Activated CD8-positive, alpha-beta memory T cell treated with anti-CD3 and anti-CD28 coated beads for 1 hour (primary cell): ENCODE results near the gene ZNF219.

Experiments used
- DNase-seq, 2 donors: peaks; one replicate each; pipeline ENCODE4 v3.0.0-alpha.2; 2020; ENCODE audit warnings: low read depth in 1 of 2; ENCODE audit errors: extremely low read depth in 1 of 2

Gene ZNF219

DNA sequence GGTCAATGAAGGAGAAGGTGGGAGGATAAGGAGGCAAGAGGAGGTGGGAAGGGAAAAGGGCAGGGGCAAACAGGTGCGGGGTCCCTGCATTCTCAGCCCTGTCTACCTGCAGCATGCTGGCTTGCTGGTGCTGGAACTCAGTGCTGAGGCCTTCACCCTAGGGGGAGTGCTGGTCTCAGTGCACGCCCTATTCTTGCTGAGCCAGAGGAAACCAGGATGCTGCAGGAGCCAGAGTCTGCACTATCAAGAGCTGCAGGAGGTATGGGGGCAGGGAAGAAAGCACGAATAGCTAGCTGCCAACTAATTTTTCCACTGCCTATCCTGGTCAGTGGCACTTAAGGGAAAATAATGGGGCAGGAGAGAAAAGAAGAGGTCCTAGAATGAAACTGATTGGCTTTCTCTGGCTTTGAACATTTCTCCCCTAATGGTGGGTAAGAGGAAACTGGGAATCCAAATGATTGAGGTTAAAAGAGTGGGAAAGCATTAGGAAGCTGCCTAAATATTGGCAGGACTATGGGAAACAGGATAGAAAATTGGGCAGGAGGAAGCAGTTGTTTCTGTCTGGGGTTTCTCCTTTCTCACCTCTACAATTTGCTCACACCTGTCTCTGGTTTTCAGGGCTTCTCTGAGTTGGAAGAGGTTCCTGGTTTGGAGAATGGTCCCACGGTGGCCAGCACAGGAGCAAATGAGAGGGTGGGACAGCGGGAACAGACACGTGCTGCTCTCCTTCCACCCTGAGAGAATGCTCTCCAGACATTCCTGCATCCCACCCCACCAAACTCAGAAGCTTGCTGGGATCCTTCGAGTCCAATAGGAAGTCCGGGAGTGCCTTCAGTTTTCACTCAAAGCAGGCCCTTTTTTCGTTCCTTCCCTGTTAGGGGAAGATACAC lies 4.3 kb upstream of the ZNF219 start:
- no peak for DNase-seq

DNA sequence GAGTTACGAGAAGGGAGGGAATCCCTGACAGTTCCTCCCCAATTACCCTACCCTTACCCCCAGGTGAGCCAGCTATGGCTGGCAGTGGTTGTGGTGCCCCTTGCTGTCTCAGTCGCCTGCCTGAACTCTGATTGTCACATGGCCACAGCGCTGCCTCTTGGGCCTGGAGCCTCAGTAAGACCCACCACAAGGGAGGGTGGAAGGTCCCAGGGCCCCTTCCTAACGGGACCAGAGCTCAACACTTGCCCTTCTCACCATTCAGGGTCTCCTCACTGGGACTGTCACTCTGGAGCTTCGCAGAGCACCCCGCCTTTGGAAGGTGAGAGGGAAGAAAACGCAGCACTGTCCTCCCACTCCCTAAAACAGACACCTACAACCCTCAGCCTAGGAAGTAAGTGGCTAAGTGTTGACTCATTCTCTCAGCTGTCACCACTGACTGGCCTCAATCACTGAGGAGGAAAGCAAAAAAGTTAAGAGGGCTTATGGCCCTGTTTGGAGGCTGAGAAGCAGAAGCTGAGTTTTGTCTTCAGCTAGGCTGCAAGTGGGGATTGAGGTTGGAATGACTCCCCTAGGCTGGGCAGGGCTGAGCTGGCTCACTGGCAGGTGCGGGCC lies 3.5 kb upstream of the ZNF219 start:
- no peak for DNase-seq

DNA sequence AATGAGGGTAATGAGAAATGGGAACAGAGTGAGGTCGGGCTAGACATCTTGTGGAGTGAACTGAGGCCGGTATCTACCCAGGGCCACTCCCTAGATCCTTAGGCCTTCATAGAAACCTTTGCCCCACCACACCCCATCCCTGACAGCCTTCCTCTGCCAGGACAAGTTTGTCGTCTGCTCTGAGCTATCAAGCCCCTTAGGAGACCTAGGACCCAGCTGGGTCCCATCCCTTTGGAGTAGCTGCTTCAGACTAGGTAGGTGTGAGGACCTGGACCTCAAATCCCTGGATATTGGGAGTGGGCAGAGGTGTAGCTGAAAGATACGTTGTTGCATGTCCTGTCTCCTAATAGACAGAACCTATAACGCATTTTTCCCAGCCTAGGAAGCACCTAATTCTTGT lies 2.5 kb upstream of the ZNF219 start, which contains the start of gene TMEM253:
TSS of gene TMEM253 (plus strand) at position 136 of the 400 bp plus-strand sequence. CDS start 278 bp downstream, outside the sequence.
- no peak for DNase-seq

DNA sequence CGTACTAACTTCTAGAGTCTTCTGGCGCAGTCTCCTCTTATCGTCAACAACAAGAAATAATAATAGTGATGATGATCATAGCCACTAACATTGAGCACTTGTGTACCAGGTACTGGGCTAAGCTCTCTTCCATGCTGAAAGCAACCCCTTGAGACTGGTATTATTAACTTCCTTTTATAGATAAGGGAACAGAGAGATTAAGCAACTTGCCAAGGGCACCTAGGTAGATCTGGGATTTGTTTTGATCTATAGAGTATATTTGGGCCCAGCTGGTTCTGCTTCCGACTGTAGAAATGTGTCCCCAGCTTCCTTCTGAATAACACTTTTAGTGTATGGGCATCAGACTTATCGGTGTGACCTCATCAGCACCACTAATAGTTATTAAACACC lies 1.1 kb upstream of the ZNF219 start:
- no peak for DNase-seq

DNA sequence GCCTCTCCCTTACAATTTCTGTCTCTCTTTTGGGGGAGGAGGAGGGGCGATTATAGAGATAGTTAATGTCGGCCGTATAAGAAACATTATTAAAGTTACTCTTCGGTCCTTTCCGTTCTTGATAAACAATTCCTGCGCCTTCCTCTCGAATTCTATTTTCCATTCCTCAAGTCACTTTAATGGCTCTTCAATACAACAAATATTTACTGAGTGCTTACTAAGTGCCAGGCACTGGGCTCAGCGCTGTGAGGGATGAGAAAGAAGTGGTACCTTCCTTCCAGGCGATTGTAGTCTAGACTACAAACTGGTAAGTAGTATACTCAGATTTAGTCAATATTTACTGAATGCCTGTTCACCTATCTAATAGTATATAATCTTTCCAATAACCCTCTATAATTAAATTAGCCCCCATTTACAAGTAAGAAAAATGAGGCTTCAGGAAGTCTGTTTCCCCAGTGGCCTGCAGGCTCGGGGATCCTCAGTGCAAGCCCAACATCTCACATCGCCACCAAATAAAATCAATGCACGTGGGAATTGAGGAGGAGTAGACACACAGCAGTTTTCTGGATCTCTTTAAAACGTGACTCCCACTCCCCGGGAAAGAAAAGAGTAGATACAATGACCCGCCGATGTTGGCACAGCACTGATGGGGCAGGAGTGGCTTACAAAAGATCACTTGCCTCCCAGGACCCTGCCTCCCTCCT lies 589 bp upstream of the ZNF219 start:
- DNase-seq, result no peak

DNA sequence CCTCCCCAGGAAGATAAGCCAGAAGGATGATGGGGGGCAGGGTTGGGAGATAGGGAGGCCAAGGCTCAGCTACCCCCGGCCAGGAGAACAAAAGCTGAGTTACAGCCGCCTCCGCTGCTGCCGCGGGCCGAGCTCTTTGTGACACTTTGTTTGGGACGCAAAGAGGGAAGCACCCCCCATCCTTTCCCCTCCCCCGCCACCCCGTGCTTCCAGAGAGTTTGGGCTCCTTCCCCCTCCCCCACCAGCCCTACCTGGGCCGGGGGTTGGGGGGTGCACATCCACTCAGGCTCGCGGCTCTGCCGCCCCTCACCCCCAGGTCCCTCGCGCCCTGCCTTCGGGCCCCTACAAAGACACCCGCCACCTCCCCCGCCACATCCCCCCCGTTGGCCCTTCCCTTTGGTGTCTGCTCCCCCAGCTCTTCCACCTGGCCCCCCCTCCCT lies 799 bp downstream of the ZNF219 start:
- no peak for DNase-seq

DNA sequence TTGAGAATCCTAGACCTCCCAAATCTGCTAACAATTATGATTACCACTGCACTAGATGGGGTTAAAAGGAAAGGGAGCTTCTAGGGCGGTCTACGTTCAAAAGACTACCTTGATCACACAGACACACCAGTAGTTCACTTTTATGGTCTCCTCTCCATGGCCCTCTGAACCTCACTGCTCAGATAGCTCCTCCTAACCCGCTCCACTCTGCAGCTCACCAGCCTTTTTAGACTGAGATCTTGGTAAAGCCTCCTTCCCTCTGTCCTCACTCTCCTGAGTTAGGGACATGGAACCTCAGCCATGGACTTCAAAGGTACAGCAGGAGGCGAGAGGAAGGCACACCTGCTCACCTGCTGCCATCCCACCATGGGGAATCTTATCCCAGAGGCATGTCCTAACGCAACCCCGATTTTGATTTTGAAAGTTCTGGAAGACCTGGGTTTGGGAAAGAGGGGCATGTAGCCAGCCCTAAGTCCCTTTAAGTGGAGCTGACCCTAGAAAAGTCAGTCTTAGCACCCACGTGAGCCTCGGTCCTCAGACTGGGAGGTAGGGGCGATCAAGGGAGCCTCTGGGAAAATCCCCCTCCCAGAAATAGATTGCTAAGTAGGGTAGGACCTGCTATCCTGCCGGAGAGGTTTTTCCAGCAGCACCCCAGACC lies 1.3 kb downstream of the ZNF219 start:
- DNase-seq, result no peak

DNA sequence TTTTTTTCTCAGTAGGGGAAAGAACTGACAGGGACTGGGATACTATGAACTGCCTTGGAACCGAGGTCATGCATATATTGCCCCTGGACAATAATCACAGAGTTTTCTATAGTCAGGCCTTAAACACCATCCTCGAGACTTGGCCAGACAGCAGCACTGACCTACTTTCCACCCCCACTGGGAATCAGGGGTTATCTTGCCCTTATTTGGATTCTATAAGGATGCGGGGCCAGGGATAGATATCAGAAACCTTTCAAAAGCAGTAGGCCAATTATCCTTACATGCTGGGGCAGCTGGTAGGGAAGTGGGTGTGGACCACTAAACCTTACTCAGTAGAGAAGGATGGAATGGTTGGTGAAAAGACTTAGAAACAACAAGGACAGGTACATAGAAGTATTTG lies 2.0 kb downstream of the ZNF219 start:
- DNase-seq, result no peak

DNA sequence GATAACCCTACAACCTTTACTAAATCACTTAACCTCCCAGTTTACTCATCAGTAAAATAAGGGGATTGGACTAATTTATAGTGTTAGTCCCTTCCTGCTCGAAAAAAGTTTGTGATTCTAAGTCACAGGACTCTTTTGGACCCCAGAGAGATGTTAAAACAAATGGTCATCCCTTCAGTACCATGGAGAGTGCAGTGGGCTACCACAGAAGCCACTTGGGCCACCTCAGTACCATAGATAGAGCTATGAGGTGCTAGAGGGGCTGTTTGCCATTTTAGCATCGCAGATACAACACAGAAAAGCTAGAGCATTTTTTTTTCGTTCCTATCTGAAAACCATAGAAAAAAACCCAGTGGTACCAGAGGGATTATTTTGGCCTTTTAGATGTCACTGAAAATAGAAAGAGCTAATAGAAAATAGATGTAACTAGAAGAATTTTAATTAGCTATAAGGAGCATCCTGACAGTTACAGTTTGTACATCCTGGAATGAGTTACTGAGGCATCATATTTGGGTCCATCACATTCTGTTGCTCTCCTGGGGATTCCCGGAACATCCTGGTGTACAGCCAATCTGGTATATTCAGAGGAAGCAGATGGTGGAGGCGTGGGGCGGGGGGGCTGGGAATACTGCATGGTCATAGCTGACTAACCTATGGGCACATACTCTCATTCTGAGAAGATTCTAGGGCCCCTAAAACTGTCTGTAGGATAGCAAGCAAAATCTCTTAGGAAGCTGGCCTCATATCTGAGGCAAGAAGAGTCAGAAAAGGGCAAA lies 2.8 kb downstream of the ZNF219 start:
- no peak for DNase-seq

DNA sequence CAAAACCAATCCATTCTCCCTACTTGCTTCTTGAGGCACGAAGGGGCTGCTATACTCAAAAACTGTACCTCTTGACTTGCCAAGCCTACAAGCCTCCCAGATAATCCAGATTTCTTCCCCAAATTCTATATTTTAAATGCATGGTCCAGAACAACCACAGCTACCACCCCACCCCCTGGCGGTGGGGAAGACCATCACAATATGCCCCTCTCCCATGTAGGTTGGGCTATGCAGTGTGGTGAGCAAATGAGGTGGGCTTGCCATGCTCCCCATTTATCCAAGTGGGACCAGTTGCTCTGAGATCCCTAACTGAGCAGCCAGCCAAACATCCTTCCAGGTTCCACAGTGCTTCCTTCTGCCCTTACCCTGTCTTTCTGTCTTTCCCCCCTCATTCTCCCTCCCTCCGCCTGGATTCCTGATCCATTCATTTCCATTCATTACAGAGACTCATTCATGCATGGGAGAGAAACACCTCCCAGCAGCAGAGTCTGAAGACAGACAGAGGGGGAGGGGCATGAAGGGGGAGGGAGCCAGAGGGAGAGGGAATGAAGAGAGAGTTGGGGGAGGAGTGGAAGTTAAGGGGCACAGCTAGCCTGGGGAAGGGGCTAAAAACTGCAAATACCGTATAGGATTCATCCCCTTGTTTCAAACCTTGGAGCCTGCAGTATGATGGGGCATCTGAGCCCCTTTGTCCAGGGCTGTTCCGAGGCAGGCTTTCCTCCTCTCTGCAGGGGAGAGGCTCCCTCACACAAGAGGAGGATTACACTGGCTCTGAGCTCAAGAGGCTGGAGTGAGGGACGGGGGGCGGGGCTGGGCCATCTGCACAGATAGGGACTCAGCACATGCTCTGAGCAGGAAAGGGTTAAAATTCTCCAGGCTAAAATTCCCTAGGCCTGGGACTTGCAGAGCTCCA lies 4.4 kb downstream of the ZNF219 start:
- no peak for DNase-seq

DNA sequence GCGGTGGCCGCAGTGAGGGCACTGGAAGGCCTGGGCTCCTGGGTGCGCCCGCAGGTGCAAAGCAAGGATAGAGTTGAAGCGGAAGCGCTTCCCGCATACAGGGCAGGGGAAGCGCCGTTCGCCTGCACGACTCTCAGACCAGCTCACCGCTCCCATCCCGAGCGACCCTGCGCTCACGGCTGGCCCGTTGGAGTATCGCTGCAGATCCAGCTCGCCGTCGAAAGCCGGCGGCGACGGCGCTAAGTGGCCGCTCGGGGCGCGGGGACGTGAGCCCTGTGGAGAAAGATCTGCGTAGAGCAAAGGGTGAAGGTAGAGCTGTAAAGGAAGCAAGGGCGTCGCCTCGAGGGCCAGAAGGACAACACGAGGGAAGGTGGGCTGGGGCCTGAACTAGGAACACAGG lies 5.4 kb downstream of the ZNF219 start:
- DNase-seq, result no peak

DNA sequence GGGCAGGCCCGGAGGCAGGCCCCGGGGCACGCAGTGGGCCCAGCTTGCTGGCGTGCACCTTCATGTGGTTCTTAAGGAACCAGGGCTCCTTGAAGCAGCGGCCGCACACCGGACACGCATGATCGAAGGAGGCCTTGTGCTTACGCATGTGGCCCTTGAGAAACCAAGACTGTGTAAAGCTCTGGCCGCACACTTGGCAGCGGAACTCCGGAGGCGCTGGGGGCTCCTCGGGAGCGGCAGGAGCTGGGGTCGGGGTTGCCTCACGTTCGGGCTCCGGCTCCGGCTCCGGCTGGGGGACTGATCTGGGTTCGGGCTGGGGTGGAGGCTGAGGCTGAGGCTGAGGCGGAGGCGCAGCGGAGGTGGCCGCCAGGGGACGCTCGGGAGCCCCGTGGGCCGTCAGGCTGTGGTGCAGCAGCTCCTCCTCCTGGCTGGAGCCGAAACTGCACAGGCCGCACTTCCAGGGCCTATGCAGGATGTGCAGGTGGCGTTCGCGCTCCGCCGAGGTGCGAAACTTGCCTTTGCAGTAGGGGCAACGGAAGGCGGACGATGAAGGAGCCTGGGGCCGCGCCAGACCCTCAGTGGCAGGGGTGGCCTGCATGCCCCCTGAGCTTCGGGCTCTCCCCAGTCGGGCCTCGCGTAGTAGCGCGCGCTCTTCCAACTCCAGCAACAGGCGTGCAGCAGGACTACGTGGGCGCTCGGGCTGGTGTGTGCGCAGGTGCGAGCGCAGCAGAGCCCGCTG lies 6.0 kb downstream of the ZNF219 start:
- DNase-seq, result peak; percentile 78 to 88

DNA sequence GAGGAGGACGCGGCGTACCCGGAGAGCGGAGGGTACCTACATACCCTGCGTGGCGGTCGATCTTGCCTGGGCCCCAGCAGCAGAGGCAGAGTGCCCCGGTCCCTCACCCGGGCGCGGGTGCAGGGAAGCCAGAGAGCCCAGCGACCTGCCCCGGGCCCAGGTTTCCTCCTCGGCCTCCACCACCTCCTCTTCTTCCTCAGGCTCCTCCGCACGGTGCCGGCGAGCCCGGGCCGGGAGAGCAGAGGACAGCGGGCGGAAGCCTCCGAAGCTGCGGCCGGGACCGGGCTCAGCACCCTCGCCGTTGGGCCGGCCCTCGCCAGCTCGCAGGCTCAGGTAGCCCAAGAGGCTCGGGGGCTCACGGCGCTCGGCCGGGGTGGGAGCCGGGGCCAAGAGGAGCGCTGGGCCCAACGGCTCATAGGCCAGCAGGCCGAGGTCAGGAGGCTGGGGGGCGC lies 6.6 kb downstream of the ZNF219 start:
- DNase-seq, result no peak

DNA sequence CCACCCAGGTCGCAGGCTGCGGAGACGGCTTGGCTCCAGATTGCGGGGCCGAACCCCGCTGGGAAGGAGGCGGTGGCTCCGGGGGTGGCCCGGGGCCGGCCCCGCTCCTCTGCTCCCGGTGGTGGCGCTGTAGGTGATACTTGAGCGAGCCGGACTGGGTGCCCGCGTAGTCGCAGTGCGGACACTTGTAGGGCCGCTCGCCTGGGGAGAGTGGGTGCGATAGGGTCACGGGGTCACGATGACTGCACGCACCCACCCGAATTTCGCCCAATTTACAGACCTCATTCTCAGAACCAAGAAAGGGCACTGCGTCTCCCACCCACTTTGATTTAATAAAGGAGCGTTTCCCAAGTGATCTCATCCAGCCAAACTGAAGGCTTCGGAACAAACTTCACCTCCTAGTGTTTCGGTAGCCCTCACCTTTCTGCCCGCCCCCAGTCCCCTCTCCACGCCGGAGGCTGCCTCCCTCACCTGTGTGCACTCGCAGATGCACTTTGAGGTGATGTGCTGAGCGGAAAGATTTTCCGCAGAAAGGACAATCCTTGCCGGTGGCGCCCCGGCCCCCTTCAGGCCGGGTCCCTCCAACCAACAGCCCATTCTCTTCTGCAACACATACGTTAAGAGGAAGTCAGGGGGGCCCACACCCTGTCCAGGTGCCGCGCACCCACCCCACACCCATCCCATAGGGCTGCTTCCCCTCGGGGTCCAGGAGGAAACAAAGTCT lies 7.4 kb downstream of the ZNF219 start:
- DNase-seq, result no peak

DNA sequence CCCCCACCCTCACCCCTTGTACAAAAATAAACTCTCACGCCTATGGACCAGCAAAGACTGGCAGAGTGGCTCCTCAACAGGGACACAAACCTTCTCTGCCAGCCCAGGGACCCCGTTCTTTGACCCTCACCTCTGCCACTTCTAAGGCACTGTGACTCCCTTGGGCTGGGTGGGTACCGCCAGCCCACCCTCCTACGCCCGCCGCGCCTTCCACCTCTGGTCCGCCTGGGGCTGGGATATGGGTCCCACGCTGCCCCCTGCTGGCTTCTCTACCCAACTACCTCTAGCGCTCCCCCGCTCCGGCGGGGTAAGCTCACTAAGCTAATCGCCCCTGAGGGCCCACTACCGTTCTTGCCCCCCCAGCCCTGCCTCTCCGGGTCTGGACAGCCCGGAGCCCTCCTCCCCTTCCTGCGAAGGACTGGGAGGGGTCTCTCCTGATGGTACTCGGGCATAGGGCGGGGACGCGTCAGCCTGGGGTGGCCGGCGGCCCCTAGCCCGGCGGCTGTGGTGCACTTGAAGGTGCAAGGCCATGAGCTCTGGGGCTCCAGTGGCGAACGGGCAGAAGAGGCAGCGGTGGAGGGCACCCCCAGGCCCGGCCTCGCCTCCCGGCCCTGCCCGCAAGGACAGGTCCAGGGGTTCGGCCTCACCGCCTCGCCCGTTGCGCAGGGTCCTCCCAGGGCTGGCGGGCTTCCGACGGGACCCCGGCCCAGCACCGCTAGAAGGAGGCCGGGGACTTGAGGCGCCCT lies 8.1 kb downstream of the ZNF219 start:
- DNase-seq, result no peak

DNA sequence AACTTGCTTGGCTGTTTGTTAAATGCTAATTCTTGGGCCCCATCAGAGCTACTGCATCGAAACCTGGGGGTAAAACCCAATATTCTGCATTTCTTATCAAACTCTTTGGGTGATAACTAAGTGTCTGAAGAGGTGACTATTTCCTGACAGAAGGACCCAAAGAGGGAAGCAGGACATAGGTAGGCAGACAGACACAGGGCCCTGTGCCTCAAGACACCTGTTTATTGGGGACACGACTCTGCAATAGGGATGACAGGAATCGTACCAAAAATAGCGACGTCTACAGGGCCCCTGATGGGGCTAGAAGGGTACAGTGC lies 8.6 kb downstream of the ZNF219 start:
- DNase-seq, result no peak

DNA sequence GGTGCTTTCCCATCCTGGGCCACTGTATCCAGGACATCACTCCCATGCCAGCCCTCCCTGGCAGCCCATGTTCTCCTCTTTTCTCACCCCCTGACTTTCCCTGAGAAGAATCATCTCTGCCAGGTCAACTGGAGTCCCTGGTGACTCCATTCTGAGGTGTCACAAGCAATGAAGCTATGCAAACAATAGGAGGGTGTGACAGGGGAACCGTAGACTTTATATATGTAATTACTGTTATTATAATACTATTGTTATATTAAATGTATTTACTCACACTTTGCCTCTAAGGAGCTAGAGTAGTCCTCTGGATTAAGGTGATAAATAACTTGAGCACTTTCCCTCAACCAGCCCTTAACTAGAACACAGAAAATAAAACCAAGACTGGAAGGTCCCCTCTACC lies 9.2 kb downstream of the ZNF219 start:
- no peak for DNase-seq
